IMR-90 (cell line): ENCODE results near the gene SRP54. TPM values are rescaled to one million over a fixed set of nuclear protein-coding genes. Genes with fewer than 3 reads are reported as not detected.
A peak's percentile ranks its signal among the peaks of the same experiment; 100 is the strongest.

Source experiments
- ATAC-seq: fragments of 200-7000 bp; cut with Tn5 transposase; 2 replicates; pipeline ENCODE4 v1.9.1; 2020; ENCODE audit warnings: low read depth, mild to moderate bottlenecking, moderate library complexity
- BruUV-seq: library from RNA; stranded (reverse); fragments of 400-500 nt; replicated peaks from 2 replicates; lab custom pipeline; 2021; lab: Mats Ljungman, UMichigan
- CTCF ChIA-PET: fragments of 300-600 bp; formaldehyde crosslinking; extraction: SDS; loops from one replicate; lab custom pipeline; 2021; ENCODE audit warnings: antibody characterized with exemption; lab: Yijun Ruan, JAX
- POLR2A ChIA-PET: fragments of 300-600 bp; sonication (Branson Sonifier 250); formaldehyde crosslinking; loops from one replicate; lab custom pipeline; 2022; ENCODE audit warnings: antibody characterized with exemption; ENCODE audit not compliant: unreplicated experiment; lab: Charles Lee
- DNase-seq: peaks from one replicate; pipeline ENCODE4 v3.0.0; 2013
- H2AFZ ChIP-seq: replicated peaks from 2 replicates; pipeline ENCODE3; 2013; ENCODE audit warnings: low read length, mild to moderate bottlenecking; ENCODE audit not compliant: poor library complexity
- H2AK5ac ChIP-seq: 2 replicates; pipeline ENCODE4 v1.6.1; 2013; ENCODE audit warnings: low read depth, low read length, inconsistent platforms
- H2AK9ac ChIP-seq: replicated peaks from 2 replicates; pipeline ENCODE3; 2013; ENCODE audit warnings: mild to moderate bottlenecking, low read depth, low read length, moderate library complexity; ENCODE audit not compliant: poor library complexity
- H2BK120ac ChIP-seq: 2 replicates; pipeline ENCODE4 v1.6.1; 2013; ENCODE audit warnings: low read depth, low read length, inconsistent platforms
- H2BK15ac ChIP-seq: 3 replicates; pipeline ENCODE4 v1.6.1; 2013; ENCODE audit warnings: low read depth, low read length, inconsistent platforms
- H2BK20ac ChIP-seq: 2 replicates; pipeline ENCODE4 v1.6.1; 2013; ENCODE audit warnings: low read depth, mild to moderate bottlenecking, inconsistent platforms, low read length, moderate library complexity
- H2BK5ac ChIP-seq: 2 replicates; pipeline ENCODE4 v1.6.1; 2013; ENCODE audit warnings: mild to moderate bottlenecking, low read depth, low read length, inconsistent platforms; ENCODE audit not compliant: poor library complexity, severe bottlenecking
- H3K14ac ChIP-seq: replicated peaks from 2 replicates; pipeline ENCODE4 v1.6.1; 2013; ENCODE audit warnings: low read depth, low read length, inconsistent platforms
- H3K18ac ChIP-seq: 2 replicates; pipeline ENCODE4 v1.6.1; 2013; ENCODE audit warnings: low read depth, low read length, control low read depth
- H3K23ac ChIP-seq: 2 replicates; pipeline ENCODE4 v1.6.1; 2013; ENCODE audit warnings: low read depth, low read length, inconsistent platforms
- H3K27ac ChIP-seq: 2 replicates; pipeline ENCODE4 v1.5.1; 2013; ENCODE audit warnings: mild to moderate bottlenecking, control low read depth, low read length; ENCODE audit not compliant: insufficient read depth
- H3K27me3 ChIP-seq: 2 replicates; pipeline ENCODE4 v1.6.1; 2013; ENCODE audit warnings: low read length; ENCODE audit not compliant: control insufficient read depth, insufficient read depth
- H3K36me3 ChIP-seq: 2 replicates; pipeline ENCODE4 v1.6.1; 2013; ENCODE audit warnings: low read length, mixed read lengths; ENCODE audit not compliant: control insufficient read depth, insufficient read depth
- H3K4ac ChIP-seq: 2 replicates; pipeline ENCODE4 v1.6.1; 2013; ENCODE audit warnings: low read depth, low read length, inconsistent platforms
- H3K4me1 ChIP-seq: 2 replicates; pipeline ENCODE4 v1.6.1; 2013; ENCODE audit warnings: low read length, mixed read lengths; ENCODE audit not compliant: control insufficient read depth, insufficient read depth
- H3K4me2 ChIP-seq: 2 replicates; pipeline ENCODE4 v1.6.1; 2013; ENCODE audit warnings: low read depth, mild to moderate bottlenecking, control low read depth, low read length, moderate library complexity
- H3K4me3 ChIP-seq: 2 replicates; pipeline ENCODE4 v1.5.1; 2013; ENCODE audit warnings: low read depth, mild to moderate bottlenecking, control low read depth, low read length, moderate library complexity; ENCODE audit not compliant: insufficient read depth
- H3K56ac ChIP-seq: 2 replicates; pipeline ENCODE4 v1.6.1; 2013; ENCODE audit warnings: low read length, inconsistent platforms; ENCODE audit not compliant: insufficient read depth; ENCODE audit errors: extremely low read depth
- H3K79me1 ChIP-seq, 2 experiments: 2 replicates each; pipeline ENCODE4 v1.6.1; 2013; ENCODE audit warnings: low read length in 2 of 2, inconsistent platforms in 1 of 2, low read depth in 1 of 2
- H3K9ac ChIP-seq: 2 replicates; pipeline ENCODE4 v1.6.1; 2013; ENCODE audit warnings: low read depth, low read length, control low read depth
- H3K9me1 ChIP-seq: 2 replicates; pipeline ENCODE4 v1.6.1; 2013; ENCODE audit warnings: low read length, inconsistent platforms; ENCODE audit not compliant: insufficient read depth
- H3K9me3 ChIP-seq: 2 replicates; pipeline ENCODE4 v1.6.1; 2013; ENCODE audit warnings: low read length; ENCODE audit not compliant: control insufficient read depth, insufficient read depth
- H4K20me1 ChIP-seq: 2 replicates; pipeline ENCODE4 v1.6.1; 2013; ENCODE audit warnings: low read length, inconsistent platforms; ENCODE audit not compliant: insufficient read depth
- H4K5ac ChIP-seq: 2 replicates; pipeline ENCODE4 v1.6.1; 2013; ENCODE audit warnings: mild to moderate bottlenecking, low read depth, low read length, control low read depth
- H4K8ac ChIP-seq, 2 experiments: 2 replicates each; pipeline ENCODE4 v1.6.1; 2013; ENCODE audit warnings: low read depth in 2 of 2, low read length in 2 of 2, control low read depth in 1 of 2, inconsistent platforms in 1 of 2
- H4K91ac ChIP-seq: 2 replicates; pipeline ENCODE4 v1.6.1; 2013; ENCODE audit warnings: low read depth, low read length, inconsistent platforms; ENCODE audit not compliant: insufficient read depth
- CHD1 ChIP-seq: IDR thresholded peaks from 2 replicates; pipeline ENCODE4 v1.6.1; 2012; ENCODE audit warnings: low read depth, low read length, improper control_type of control experiment
- CTCF ChIP-seq: conservative IDR thresholded peaks from 2 replicates; pipeline ENCODE4 v1.5.1; 2012; ENCODE audit warnings: mild to moderate bottlenecking, low read depth, low read length, improper control_type of control experiment
- FOS ChIP-seq: fragments of 150-350 bp; IDR thresholded peaks from 2 replicates; pipeline ENCODE4 v1.6.1; 2016; ENCODE audit warnings: low read depth, low read length
- MAZ ChIP-seq: IDR thresholded peaks from 2 replicates; pipeline ENCODE4 v1.6.1; 2012; ENCODE audit warnings: low read depth, mild to moderate bottlenecking, low read length, improper control_type of control experiment, moderate library complexity, borderline replicate concordance
- POLR2A ChIP-seq: IDR thresholded peaks from 2 replicates; pipeline ENCODE4 v1.6.1; 2012; ENCODE audit warnings: mild to moderate bottlenecking, low read depth, low read length
- RCOR1 ChIP-seq: IDR thresholded peaks from 2 replicates; pipeline ENCODE4 v1.6.1; 2012; ENCODE audit warnings: mild to moderate bottlenecking, low read length, improper control_type of control experiment; ENCODE audit not compliant: insufficient replicate concordance
- WGBS, 2 experiments: methylation state at CpG; one replicate each; pipeline versions ENCODE4 v1.1.5 to v1.1.7; 2013; ENCODE audit warnings: missing lambda C conversion rate in 2 of 2; ENCODE audit not compliant: insufficient read length in 1 of 2; ENCODE audit errors: extremely low coverage in 2 of 2; 5-methylcytosine and 5-hydroxymethylcytosine counted together
- dilution Hi-C: fragments of 300-500 bp; cut with HindIII; formaldehyde crosslinking; loops from one replicate; pipeline ENCODE4 v1.14.3; 2018; ENCODE audit warnings: low sequenced_read_pairs; ENCODE audit not compliant: unreplicated experiment
- in situ Hi-C: fragments of 300-500 bp; cut with MboI; formaldehyde crosslinking; loops from 3 replicates; pipeline ENCODE4 v1.14.3; 2019; ENCODE audit warnings: low sequenced_read_pairs, inconsistent platforms, mixed read lengths
- intact Hi-C: fragments of 100-400 bp; cut with micrococcal nuclease; formaldehyde crosslinking; loops from 2 replicates; pipeline ENCODE4 v1.10.0; 2022
- polyA plus RNA-seq, 3 experiments: library from polyadenylated mRNA; depleted of rRNA; stranded (reverse); fragments of >200 nt; gene quantifications; 2 replicates each; pipeline ENCODE4 v1.2.3, GENCODE V29; 2012; ENCODE audit warnings: low replicate concordance in 1 of 3
- total RNA-seq: library from RNA; depleted of rRNA; stranded (reverse); fragments of >200 nt; gene quantifications from 2 replicates; pipeline ENCODE4 v1.2.3, GENCODE V29; 2012

Gene SRP54
- total and polyA plus RNA-seq, 2 of the 4 experiments (the other 2 are of a cell fraction) = 56.2 to 63.3 TPM

- Histone ChIP-seq H3K23ac (peak within 1 kb of the TSS; percentile 87), H2AFZ (peak within 1 kb of the TSS; percentile 95), H3K79me1 (peaks cover 12 to 49% of the 10 kb centered on the region in 2 experiments), H3K36me3 (peaks cover 3% of the 10 kb centered on the region; the same call in 1 of the 2 replicates), H3K27ac (peak within 1 kb of the TSS; percentile 97), H3K56ac (peak within 1 kb of the TSS; percentile 87), H3K4ac (peak within 1 kb of the TSS; percentile 96), H2BK20ac (peak within 1 kb of the TSS; percentile 43; the same call in 1 of the 2 replicates), H4K8ac (peak within 1 kb of the TSS; percentile 99), H4K5ac (peak within 1 kb of the TSS; percentile 92), H3K9ac (peak within 1 kb of the TSS; percentile 98), H2BK120ac (peak within 1 kb of the TSS; percentile 80), H4K20me1 (no peaks in the 10 kb centered on the region), H2AK9ac (peak within 1 kb of the TSS; percentile 95), H3K4me1 (peaks cover 2% of the 10 kb centered on the region; the same call in 1 of the 2 replicates), H2BK15ac (peak within 1 kb of the TSS; percentile 79; the same call in 2 of the 3 replicates), H3K9me1 (peaks cover under 1% of the 10 kb centered on the region; the same call in 1 of the 2 replicates), H3K4me2 (peak within 1 kb of the TSS; percentile 94), H3K18ac (peak within 1 kb of the TSS; percentile 85), H4K91ac (peak within 1 kb of the TSS; percentile 93), H3K14ac (peak within 1 kb of the TSS; percentile 96), H2AK5ac (peak within 1 kb of the TSS; percentile 83), H3K9me3 (no peaks in the 10 kb centered on the region), H2BK5ac (peak within 1 kb of the TSS; percentile 95), H3K27me3 (no peaks in the 10 kb centered on the region), H3K4me3 (peak within 1 kb of the TSS; percentile 79)
- ATAC-seq (peak; percentile 97), DNase-seq (peak; percentile 94)
- POLR2A ChIA-PET = interaction anchor here (0.5 to 0.7 kb wide), 3 partner anchors 21 to 823 kb away, joined by 3 to 7 read pairs (median 3); no protein-coding TSS in a partner anchor
- CTCF ChIA-PET = interaction anchor here (0.7 to 1.5 kb wide), 2 partner anchors 23 to 46 kb away, joined by 3 read pairs; no protein-coding TSS in a partner anchor
- in situ Hi-C loops = no loop called here
- 0% methylated on average over 9 of the region's 77 CpGs; no CpG with 5 or more reads in 1 of the 2 experiments for WGBS, 2 experiments
- TF ChIP-seq RCOR1 = no peak
- peak; percentile 68; the same call in 1 of the 2 replicates for TF ChIP-seq MAZ
- TF ChIP-seq POLR2A = peak; percentile 89
- TF ChIP-seq CTCF = no peak
- no peak for TF ChIP-seq CHD1
- 0 out of 2 replicates have a peak, but pooled peaks have one; percentile 13 for TF ChIP-seq FOS
- BruUV-seq = no TSS peak
- intact Hi-C loops = loop anchor here (10.0 kb wide), 1 partner anchor 369 kb away; no protein-coding TSS in a partner anchor
- dilution Hi-C loops = no loop called here
Observed at GRCh38 chr14:35046048-35046750, 63.4 kb downstream of the SRP54 start, which contains the start of gene FAM177A1. TSS of gene FAM177A1 (plus strand) at chr14:35046272. CDS start at chr14:35046464, 192 bp downstream.
